GM21825 (cell line): ENCODE data around the gene TRIM77.
"Not testable (repeated sequence)": the region's sequence is repeated elsewhere in the genome, so short reads cannot be mapped to it uniquely, and the experiment has no call there.

Source experiments
- ATAC-seq: cut with Tn5 transposase; IDR thresholded peaks from one replicate; pipeline ENCODE4 v1.9.1; 2021; ENCODE audit warnings: mild to moderate bottlenecking, moderate library complexity; ENCODE audit not compliant: unreplicated experiment

Gene TRIM77, protein sequence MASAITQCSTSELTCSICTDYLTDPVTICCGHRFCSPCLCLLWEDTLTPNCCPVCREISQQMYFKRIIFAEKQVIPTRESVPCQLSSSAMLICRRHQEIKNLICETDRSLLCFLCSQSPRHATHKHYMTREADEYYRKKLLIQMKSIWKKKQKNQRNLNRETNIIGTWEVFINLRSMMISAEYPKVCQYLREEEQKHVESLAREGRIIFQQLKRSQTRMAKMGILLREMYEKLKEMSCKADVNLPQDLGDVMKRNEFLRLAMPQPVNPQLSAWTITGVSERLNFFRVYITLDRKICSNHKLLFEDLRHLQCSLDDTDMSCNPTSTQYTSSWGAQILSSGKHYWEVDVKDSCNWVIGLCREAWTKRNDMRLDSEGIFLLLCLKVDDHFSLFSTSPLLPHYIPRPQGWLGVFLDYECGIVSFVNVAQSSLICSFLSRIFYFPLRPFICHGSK

DNA sequence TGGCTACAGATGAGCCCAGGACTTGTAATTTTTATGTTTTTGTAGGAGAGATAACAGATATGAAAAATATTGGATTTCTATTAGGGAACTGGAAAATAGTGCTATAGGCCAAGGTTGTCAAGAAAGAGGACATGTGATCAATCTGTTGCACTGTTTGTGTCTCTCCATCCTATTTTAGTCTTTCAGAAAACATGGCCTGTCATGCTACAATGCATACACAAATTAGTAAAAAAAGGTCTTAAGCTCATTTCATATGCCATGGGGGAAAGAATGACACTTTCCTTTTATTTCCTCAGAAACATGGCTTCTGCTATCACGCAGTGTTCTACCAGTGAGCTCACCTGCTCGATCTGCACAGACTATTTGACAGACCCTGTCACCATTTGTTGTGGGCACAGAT, at the start of gene TRIM77:
TRIM77 (plus strand) TSS at position 301 of the 400 bp plus-strand sequence; CDS start at position 301, 0 bp downstream.
- not testable (repeated sequence) for ATAC-seq

DNA sequence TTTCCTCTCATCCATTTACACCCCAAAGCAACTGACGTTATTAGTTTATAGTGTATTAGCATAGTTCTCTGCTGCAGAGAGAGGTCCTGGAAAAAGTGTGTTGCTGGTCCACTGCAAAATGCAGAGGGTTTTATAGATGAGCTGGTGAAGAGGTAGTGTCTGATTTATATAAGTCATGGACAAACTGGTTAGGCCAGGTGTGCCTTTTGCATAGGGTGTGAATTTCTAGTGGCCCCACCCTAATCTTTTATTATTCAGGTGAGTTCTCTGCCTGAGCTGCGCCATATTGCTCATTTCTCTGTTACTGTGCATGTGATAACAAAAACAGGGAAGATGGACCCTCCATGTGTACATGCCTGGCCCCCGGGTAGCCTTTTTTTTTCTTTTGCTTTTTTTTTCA, 43.1 kb upstream of the TRIM77 start:
- ATAC-seq = no peak

DNA sequence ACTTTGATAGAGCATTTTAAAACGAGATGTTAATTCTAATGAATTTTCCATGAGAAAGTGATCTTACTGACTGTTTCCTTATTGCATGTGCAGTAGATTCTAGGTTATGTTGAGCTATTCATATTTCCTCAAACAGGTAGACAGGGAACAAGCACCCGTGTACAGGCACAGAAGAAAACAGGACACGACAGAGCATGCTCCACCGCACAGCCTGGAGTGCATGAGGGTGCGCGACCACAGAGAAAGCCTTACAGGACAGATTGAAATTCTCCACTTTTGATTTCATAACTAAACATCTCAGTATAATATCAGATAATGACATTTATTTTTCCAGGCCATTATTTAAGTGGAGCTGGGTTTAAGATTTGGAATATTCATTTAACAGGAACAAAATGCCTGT, 41.9 kb upstream of the TRIM77 start:
- not testable (repeated sequence) for ATAC-seq

DNA sequence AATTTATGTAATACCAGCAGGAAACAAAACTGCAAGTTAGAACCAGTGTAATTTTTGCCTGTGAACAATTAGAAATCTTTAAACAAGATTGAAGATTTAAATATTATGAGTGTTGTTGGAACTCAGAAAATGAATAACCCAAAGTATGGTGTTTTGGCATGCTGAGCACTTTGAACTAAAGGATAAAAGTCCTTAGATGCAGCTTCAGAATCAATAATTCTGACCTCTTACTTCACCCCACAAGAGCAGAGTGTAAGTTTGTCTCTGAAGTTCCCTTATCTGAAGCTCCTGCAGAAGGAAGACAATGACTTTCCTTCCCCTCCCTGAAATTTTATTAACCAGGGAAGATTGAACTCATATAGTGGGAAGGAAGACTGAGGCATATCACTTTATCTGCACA, 40.5 kb upstream of the TRIM77 start:
- ATAC-seq = not testable (repeated sequence)

DNA sequence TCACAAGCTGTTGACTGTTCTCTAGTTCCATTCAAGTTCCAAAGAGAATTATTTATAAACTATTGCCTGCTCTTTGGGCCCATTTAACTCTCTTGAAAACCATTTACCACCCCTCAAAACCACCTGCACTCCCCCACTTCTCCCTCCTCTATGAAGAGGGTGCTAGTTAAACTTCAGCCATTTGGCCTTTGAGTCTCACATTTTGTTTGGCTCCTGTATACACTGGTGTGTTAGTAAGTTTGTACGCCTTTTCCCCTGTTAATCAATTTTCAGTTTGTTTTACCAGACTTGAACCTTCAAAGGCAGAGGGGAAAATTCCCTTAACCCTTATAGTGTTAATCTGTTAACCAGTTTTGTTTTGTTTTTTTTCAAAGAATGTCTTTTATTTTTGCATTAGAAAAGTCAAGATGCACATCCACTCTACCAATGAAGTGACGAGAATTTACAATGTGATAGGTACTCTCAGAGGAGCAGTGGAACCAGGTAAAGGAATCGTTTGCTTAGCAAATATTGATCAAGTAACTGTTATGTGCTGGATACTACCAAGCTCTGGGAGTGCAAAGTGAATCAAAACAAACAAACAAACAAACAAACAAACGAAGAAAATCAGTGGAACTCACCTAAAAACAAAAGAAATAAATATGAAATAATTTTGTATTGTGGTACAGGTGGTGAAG, 40.0 kb upstream of the TRIM77 start:
- not testable (repeated sequence) for ATAC-seq

DNA sequence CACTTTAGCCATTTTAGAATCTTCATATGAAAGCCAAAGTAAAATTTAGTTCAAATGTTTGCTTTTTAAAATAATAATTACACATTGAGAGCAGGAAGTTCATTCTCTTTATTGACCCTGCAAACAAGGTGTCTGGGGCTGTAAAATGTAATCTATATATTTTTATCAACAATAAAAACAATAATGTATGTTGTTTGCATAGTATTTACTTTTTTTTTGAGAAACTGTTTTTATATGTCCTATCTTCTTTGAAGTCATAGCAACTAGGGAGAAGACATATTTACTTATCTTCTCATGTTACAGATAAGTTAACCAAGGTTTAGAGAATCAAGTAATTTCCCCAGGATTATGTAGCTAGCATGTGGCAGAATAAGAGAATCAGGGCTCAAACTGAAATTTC, 37.6 kb upstream of the TRIM77 start:
- ATAC-seq = not testable (repeated sequence)

DNA sequence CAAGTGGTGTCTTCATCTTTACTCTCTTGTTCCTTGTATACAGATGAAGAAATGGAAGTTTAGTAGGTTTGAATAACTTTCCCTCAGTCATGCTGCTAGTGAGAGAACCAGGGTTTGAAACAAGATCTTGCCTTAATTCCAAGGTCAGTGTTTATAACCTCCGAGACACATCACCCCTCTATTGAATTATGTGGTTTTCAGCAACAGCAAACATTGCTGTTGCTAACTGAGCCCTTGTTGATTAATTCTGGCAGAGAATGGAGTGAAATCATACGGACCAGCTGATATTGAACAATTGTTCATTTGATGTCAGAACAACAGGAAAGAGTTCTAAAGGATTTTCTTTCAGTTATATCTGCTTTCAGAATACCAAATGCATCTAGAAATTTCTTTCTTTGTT, 36.7 kb upstream of the TRIM77 start:
- not testable (repeated sequence) for ATAC-seq

DNA sequence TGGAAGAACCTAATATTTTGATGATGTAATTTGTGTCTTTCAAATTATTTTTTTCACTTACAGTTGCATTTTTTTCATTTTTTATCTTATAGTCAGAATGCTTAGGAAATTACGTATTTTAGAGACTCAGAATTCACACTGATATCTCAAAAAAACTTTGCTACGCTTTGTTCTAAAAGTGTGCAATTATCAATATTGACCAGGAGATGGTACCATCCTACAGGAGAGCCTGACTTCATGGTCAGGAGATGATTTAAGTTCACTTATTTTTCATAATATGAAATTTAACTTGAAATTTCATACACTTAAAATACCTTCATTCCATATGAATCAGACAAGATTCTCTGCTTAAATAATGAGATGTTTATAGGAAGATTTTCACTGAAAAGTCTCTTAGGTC, 34.7 kb upstream of the TRIM77 start:
- not testable (repeated sequence) for ATAC-seq

DNA sequence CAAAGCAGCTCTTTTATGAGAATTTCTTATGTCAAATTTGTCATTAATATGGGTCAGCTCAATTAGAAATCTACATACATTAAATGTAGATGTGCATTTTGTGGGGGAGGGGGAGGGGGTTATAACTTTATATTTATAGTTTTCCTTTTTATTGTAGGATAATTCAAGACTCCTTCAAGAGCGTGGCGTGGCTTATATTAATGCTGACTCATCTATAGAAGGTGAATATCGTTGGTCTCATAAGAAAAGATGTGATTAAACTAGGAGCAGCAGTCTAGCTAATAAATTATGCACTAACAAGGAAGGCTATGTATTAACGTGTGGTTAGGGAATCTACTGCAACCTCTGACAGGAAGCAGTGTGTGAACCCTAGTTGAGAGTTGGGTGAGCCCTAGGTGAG, 34.2 kb upstream of the TRIM77 start:
- ATAC-seq = not testable (repeated sequence)

DNA sequence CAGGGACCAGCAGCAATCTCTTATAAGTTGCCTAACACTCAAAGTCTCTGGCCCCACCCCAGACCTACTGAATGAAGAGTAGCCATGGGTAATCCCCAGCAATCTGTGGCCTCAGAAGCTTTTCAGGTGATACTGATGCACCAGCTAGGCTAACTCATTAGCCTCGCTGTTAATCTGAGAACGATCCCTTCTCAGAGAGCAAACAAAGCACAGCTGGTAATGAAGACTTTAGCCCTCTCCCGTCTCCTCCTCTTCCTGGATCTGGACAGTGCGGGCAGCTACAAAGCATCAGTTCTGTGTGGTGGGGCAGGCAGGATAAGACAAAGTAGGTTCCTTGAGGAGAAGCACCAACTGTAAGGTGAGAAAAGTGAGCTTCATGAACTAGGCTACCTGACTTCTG, 3.0 kb upstream of the TRIM77 start:
- not testable (repeated sequence) for ATAC-seq

DNA sequence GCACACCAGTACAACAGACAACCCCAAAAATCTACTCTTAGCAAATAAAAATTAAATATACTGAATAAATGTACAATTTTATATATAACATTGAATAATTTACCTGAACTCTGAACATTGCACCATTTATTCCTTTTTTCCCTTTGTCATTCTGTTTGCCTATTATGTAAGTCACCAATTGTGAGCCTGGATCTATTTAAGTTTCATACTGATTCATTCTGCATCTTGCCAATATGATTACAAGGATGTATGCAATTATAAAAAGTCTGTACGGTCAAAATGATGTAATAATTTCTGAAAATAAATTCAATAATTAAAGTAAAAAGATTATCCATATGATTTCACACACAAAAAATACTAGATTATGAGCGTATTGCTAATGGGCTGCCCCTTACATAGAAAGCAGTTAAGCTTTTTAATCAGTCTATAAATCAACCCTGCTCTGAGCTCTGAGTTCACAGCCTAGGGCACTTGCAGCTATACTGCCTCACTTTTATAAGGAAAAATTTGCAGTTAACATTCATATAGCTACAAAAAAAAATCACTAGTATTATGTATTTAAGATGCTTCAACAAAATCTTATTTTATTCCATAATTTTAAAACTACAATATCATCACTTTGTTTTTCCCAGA, 14.9 kb downstream of the TRIM77 start:
- not testable (repeated sequence) for ATAC-seq

DNA sequence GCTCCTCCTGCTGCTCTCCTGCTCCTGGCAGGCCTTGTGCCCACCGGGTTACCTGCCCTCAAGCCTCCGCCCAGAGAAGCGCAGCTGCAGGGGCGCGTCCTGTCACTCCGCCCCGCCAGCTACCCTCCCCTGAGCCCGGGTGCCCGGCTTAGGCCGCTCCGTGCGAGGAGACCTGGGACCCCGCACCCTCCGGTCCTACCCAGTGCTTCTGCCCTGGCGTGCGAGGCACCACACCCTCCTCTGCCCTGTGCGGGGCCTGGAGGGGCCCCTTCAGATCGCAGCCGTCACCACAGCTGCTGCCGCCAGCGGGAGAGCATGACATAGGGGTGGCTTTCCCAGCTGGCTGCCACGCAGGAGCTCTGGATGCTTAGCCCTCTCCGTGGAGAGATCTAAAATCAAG, 20.1 kb downstream of the TRIM77 start:
- ATAC-seq = not testable (repeated sequence)

DNA sequence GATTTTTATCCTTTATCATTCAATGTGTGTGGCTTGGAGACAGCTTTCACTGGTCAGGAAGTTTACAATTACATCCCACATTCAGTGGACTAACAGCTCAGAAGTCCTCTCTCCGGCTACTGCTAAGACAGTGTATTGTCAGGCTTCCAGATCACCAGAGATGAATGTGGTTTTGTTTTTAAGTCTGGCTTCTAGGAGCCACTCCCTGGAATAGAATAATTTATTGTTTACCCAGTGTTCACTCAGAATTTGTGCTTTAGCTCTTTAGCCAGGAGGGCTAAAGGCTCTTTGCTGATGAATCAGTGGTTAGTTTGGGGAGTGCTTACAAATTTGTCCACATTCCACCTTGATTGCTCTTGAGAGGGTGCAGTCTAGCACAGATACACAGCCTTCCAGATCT, 26.5 kb downstream of the TRIM77 start:
- no peak for ATAC-seq

DNA sequence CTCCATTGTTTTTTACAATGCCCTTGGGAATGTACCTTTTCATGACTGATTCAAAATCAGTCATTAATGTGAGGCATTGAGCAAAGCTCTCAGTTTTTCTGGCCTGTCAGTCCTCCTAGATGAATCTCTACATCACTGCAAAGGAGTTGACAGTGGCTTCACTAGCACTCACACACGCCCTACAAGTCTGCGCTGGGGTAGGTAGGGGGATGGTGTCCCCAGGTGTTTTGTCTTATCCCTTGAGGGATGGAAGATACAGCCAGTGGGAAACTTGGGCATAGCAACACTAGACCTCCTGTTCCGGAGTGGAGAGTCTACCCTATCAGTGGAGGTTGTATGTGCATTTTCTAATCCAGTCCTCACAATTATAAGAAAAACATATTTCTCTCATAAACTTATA, 27.0 kb downstream of the TRIM77 start:
- ATAC-seq = no peak

DNA sequence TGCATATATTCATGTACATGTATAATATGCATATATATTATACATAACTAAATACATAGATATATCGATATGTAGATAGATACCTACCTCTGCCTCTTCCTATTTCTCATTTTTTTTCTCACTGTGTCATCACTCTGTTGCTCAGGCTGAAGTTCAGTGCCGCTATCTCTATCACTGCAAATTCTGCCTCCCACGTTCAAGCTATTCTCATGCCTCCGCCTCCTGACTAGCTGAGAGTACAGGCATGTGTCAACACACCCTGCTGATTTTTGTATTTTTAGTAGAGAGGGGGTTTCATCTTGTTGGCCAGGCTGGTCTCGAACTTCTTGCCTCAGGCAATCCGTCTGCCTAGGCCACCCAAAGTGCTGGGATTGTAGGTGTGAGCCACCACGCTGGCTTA, 31.3 kb downstream of the TRIM77 start:
- ATAC-seq = not testable (repeated sequence)

DNA sequence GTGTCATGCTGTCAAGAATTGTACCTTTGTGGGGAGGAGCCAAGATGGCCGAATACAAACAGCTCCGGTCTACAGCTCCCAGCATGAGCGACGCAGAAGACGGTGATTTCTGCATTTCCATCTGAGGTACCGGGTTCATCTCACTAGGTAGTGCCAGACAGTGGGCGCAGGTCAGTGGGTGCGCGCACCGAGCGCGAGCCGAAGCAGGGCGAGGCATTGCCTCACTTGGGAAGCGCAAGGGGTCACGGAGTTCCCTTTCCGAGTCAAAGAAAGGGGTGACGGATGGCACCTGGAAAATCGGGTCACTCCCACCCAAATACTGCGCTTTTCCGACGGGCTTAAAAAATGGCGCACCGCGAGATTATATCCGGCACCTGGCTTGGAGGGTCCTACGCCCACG, 34.1 kb downstream of the TRIM77 start:
- not testable (repeated sequence) for ATAC-seq

DNA sequence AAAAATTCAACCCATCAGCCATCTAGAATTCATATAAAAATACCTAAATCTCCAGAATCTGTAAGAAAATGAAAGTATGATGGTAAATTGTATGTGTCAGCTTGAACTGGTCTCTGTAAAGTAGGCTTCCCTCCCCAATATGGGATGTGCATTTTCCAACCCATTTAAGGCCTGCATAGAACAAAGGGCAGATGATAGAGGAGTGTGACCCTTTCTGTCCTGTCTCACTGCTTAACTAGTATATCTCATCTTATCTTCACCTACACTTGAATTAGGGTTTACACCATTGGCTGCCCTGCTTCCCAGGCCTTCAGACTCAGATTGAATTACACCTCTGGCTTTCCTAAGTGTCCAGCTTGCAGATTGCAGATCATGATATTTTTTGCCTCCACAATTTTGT, 40.7 kb downstream of the TRIM77 start:
- ATAC-seq = not testable (repeated sequence)
